DMS114 treated with DMSO at 0.1 percent for 48 hours (cell line): ENCODE results near the gene UAP1L1.
A peak's percentile ranks its signal among the peaks of the same experiment; 100 is the strongest.

Experiments used
- DNase-seq: peaks from one replicate; lab custom pipeline; 2025; ENCODE audit not compliant: unreplicated experiment; lab: John Stamatoyannopoulos, UW

The UAP1L1 gene

DNA sequence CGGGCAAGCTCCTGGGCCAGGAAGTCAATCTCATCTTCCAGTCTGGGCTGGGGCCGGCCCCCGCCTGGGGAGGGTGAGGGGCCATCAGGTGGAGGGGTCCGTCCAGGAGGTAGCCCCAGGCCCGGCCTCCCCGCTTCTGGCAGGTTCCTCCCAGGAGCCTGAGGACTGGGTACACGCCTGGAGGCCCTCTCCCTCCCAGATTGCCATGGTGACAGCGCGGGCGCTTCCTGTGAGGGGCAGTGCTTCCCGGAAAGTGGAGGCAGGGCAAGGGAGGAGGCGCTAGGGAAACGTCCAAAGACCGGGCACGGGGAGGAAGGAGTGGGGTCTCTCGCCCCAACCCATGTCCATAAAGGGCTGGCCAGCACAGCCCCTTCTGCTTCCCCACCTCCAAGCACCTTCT, 36.2 kb upstream of the UAP1L1 start:
- no peak for DNase-seq

DNA sequence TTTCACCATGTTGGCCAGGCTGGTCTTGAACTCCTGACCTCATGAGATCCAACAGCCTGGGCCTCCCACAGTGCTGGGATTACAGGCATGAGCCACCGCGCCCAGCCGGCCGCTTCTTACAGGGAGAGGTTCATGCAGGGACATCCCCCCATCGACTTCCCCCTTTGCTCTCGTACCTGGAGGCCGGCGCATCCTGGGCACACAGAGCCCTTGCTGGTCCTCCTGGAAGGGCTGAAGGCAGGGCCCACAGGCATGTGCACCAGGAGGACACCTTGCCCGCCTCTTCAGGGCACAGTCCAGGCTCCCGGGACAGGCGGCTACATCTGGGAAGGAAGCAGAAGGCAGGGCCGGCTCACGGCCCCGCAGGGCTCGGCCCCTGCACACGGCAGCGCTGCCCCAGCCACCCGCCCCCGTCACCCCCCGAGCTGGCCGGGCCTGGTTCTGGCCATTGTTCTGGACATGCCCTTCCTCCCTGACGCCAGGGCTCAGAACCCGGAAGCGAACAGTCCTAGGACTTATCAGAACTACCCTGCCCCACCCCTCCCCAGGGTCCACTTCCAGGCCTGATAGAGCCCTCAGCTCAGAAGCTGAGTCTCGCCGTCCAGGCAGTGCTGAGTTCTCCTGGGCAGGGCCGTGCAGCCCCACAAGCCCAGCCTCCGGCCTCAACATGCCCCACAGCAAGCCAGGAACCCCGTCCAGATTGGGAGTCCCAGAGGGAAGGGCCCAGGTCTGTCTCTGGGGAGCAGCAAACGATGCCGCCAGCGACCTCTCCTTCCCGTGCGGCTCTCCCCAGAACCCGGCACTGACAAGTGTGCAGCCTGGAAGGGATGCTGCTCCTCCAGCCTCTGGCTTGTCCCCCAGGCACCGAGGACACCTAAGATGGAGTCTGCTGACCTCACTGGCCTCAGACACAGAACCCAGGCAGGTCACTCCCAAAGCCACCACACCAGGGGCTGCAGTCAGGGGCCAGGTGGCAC, 34.3 kb upstream of the UAP1L1 start:
- DNase-seq = no peak

DNA sequence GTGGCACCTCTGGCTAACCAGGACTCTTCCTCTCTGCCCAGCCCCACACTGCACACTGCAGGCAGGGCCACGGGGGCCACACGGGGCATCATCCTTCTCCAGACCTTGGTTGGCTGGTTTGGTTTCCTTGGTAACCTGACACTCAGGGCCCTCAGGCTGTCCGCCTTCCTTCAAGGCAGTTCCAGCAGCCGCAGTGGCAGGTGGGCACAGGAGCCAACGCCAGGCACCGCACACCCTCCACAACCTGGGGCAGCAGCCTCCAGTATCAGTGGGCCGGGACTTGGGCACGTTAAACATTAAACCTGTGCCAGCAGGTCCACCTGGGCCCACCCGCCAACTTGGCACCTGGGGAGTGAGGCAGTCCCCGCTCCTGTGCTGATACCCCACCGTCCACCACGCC, 33.3 kb upstream of the UAP1L1 start:
- DNase-seq = no peak

DNA sequence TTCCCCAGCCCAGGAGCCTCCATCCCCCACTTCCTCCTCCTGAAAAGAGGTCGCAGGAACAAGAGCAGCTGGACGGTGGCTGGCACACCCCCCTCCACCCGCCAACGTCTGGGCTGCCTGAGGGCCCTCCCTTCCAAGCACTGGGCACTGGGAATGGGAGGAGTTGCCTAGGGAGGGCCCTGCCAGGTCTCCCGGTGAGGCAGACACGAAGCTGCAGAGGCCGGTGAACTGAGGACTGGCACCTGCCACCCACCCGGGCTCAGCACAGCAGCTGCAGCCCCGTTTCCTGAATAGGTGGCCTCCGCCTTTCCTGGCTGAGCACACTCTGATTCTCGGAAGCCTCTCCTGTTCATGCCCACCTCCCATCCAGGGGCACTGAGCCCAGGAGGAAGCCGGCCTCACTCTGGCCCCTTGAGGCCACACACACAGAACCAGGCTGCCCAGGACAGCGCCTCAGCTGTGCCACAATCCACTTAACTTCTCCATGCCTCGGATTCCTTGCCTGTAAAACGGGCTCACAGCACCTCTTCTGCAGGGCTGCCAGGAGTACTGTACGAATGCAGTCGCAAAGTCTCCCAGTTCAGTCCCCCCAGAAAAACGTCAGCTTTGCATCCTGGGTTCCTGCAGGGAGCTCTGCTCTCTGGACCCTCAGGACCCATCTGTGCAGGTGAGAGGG, 32.7 kb upstream of the UAP1L1 start:
- DNase-seq = no peak

DNA sequence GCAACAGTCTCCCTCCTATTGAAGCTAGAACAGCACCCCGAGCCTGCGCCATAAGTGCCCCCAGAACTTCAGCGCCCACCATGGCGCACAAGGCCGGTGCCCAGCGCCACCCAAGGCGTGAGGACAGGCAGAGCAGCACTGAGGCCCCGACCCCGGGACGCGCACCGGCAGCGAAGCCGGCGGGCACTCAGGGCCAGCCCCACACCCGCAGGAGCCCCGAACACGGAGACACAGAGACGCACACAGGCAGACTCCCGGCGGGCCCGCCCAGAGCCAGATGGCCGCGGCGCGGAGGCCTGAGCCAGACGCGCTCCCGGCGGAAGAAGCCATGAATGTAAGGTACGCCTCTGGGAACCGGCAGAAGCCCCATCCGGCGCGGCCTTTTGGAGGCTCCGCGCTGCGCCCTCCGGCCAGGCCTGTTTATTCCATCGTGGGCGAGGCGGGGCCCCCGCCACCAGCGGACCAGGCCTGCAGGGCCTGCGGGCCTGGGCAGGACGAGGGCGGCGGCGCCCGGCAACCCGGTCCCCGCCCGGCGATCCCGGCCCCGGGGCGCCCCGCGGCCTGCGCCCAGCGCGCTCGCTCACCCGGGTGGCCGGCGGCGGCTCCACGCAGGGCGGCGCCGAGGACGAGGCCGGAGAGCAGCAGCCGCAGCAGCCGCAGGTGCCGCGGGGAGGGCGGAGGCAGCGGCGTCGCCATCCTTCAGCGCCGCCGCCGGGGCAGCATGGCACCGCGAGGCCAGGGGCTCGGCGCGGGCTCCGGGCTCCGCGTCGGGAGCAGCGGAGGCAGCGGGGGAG, 31.8 kb upstream of the UAP1L1 start:
- no peak for DNase-seq

DNA sequence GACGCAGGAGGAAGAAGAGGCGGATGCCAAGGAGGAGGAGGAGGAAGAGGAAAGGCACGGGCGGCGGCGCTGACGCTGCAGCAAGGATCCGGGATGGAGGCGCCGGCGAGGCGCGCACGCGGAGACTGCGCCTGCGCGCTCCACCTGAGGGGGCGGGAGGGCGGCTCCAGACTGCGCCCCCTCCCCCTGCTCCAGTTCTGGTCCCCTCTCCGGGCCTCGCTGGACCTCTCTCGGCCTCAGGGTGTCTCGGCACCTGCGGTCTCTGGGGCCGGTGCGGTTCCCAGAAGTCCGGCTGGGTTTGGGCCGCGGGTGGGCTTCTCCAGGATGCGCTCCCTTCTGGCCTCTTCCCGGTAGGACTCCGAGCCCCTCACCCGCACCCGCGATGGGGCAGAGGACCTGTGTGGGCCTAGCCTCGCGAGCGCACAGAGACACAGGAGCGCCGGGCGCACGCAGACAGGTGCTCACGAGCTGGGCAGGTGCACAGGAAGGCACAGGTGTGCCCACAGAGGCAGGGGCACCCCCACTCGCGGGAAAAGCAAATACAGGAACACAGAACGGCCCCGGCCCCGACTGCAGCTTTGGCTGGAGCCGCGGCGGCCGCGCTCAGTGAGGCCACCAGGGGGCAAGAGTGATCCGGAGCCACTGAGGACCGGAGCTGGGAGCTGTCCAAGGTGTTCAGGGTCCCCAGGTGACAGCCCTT, 31.1 kb upstream of the UAP1L1 start, which contains the start of gene NPDC1:
NPDC1 (minus strand) TSS at position 90 of the 700 bp plus-strand sequence. CDS start 188 bp downstream, outside the sequence.
- DNase-seq = peak; percentile 46

DNA sequence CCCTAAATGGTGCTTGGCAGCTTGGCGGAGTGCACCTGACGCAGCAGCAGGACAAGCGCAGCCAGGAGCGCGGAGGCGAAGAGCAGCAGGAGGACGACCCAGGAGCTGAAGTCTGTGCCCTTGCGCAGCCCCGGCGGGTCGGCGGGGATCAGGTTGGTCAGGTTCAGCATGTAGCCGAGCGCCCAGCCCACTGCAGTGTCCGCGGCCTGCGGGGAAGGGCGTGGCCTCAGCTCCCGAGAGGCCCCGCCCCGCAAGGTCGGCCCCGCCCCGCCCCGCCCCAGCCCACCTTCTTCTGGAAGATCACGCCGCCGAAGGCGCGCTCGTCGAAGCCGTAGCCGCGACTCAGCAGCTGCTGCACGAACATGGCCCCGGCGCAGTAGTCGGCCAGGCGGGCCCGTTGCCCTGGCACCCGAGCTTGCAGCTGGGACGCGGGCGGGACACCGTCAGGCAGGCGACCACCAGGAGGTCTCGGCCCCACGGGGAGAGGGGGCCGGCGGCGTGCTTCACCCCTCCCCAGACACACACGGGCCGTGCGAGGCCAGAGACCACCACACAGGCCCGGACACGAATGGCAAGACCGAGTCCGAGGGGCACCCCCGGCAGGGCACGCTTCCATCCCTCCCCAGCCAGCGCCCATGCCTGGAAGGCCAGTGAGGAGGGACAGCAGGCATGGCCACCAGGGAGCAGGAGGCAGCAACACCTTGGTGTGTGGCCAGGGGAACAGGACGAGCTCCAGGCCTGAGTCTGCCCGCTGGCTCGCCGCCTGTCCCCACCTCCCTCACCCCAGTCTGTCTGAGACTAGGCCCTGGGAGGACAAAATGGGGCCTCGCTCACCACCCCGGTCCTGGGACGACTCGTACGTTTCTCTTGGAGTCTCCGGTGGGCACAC, 28.4 kb upstream of the UAP1L1 start:
- DNase-seq = no peak

DNA sequence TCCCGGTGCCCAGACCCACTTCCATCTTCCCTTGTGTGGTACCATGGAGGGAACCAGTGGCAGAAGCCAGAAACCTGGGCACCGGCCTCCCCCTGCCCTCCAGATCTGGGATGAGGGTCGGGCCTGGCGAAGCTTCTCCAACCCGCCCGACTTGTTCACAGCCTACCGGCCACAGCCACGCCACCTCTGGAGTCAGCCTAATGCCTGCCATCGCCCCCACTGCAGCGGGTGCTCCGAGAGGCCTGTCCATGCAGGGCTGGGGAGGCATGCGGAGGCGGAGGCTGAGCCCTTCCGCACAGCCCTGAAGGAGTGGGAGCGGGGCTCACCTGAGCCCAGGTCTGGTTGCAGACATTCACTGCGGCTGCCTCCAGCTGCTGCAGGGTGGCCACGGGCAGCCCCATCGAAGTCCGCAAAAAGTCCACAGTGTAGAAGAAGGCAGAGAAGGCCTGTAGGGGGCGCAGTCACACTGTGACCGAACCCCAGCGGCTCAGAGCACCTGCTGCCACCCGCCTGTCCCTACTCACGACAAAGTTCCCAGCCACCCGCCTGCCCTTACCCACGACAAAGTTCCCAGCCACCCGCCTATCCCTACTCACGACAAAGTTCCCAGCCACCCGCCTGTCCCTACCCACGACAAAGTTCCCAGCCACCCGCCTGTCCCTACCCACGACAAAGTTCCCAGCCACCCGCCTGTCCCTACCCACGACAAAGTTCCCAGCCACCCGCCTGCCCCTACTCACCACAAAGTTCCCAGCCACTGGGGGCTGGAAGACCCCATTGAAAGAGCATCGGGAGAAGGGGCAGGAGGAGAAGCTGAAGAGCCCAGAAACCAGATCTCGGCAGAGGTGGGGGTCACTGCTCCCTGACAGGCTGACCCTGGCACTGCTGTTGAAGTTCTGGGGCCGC, 27.5 kb upstream of the UAP1L1 start:
- DNase-seq = peak; percentile 7

DNA sequence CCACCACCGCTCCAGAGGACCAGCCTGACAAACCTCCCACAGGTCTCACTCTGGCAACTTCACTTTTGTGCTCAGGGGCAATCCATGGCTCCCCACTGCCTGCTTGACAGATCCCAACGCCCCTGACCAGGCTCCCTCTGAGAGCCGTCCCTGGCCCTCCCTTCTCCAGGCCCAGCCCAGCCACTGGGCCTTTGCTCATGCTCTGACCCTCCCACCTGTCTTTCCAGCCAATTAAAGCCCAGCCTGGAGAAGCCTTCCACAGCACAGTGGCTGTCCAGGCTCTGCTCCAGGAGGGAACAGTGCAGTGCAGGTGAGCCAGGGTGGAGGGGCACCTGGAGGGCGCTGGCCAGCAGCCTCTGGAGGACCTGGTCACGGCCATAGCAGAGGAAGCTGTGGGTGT, 26.7 kb upstream of the UAP1L1 start:
- DNase-seq = no peak

DNA sequence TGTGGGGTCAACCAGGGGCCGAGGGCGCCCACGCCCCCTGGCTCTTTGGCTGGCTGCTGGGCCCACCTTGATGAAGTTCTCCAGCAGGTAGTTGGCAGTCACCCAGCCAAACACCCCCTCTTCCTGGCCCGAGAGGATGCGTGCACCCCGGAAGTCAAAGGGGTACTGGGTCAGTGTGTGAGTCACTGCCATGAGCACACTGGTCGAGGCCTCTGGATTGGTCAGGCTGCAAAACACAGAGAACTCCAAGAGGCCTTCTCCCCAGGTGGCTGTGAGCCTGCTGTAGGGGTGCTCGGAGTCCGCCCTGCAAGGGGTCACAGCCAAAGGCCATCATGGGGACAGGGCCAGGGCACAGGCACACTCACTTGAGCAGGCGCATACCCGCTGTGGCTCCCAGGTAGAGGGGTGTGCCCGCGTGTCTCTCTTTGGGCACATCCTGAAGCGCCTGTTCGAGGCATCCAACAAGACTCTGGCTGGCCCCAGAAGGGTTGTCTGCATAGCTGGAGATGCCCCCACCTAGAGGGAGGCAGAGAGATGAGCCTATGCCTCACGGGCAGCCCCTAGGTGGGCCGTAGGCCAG, 26.1 kb upstream of the UAP1L1 start:
- no peak for DNase-seq

DNA sequence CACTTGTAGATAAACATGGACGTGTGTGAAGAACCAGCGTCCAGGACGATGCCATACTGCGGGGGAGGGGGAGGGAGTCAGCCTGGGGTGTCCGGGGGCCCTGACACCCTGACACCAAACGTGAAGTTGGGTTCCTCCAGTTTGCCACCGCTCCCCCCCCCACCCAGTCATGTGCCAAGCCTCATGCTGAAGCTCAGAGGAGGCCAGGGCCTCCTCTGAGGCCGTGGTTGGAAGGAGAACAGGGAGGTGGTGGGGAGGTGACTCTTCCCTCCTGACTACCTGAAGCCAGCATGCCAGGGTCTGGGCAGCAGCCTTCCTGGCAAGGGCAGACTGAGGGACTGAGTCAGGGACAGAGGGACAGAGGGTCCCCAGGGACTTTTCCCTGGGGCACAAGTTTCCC, 25.0 kb upstream of the UAP1L1 start:
- no peak for DNase-seq

DNA sequence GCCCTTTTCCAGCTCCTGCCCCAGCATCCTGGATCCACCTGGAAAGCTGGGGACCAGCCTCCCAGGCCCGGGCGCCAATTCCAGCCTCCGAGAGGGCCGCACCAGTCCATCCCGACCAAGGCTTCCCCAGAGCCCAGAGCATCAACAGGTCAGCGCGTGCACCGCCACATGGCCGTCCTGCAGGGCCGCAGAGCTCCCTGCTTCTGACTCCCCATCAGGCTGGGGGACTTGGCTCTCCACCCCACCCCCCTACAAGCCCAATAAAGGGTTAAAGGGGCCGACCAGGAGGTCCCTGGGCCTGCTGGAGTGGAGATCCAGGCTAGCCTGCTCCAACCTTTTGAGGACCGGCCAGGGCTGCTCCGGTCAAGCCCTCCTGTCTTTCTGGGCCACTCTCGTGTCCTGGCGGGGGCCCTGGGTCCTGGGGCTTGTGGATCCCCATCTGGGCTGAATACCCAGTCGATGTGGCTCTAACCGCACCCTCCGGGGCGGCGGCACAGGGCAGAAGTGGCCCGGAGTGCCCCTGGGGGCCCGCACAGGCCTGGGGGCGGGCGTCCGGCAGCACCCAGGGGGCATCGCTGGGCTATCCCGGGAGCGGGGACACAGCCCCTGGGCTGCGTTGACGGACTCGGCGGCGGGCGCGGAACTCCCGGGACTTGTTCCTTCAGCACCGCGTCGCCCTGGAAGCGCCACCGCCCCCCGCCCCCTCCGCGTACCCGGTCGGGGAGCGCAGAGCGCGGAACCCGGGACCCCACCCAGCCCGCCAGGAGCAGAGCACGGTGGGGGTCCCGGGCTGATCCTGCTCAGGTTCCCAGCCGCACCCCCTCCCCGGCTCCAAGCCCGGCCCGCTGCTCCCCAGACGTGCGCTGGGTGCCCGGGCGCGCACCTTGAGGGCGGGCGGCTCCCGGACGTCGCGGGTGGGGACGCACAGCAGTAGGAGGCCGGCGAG, 24.0 kb upstream of the UAP1L1 start:
- no peak for DNase-seq

DNA sequence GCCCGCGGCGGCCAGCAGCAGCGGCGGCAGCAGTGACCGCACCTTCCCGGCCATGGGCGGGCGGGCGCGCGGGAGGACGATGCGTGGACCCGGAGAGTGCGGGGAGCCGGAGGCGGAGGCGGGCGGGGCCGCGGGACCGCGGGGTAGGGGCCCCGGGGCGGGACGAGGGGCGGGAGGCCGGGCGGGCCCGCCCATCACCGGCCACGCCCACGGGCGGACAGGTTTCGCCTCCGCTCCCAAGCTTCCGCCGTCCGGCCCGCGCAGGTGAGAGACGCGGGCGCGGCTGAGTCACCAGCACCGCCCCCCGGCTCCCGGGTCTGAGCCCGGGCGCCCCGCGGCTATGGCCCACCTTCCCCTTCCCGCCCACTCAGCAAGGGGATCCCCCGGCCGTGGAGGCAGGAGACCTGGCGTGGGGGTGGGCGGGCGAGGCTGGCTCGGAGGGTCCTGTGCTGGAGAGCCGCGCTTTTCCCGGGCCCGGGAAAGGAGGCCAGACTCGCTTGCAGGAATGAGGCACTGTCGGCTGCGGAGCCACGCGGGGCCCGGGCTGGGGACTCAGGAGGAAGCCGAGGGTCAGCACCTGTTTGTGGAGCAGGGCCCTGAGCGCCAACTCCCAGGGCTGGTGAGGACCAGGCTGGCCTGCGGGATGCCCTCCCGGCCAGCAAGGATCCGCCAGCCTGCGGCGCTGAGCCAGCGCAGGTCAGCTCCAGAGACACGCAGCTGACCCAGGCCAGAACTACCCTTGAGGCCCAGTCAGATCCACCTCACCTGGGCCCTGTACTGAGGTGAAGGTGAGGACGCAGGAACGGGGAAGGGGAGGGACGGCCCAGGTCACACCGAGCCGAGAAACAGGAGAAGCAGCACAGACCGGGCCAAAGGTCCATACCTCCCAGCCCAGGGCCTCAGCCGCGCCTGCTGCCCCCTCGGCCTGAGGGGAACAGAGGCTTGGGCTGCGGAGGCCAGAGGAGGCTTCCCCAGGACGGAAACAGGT, 23.1 kb upstream of the UAP1L1 start, which contains the start of gene ENTPD2:
ENTPD2 (minus strand) TSS at position 118 of the 988 bp plus-strand sequence; CDS start at position 54, 64 bp downstream.
- DNase-seq = no peak

DNA sequence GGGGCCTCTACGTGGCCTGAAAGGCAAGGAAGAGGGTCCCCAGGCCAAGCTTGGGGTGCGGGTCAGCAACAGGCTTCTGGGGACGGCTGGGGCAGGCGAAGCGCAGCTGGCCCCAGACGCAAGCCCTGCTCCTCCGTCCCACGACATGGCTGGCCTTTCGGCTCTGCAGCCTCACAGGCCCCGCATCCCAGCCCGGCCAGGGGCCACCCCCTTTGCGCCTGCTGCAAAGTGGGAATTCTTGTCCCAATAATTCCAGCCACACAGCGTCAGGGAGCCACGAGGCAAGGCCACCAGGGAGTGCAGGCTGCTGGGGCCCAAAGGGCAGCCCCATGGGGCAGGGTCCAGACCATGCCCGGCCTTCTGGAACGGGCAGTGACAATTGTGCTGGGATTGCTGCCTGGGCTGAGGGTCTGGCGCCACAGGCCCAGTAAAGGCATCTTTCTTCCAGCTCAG, 22.4 kb upstream of the UAP1L1 start:
- no peak for DNase-seq

DNA sequence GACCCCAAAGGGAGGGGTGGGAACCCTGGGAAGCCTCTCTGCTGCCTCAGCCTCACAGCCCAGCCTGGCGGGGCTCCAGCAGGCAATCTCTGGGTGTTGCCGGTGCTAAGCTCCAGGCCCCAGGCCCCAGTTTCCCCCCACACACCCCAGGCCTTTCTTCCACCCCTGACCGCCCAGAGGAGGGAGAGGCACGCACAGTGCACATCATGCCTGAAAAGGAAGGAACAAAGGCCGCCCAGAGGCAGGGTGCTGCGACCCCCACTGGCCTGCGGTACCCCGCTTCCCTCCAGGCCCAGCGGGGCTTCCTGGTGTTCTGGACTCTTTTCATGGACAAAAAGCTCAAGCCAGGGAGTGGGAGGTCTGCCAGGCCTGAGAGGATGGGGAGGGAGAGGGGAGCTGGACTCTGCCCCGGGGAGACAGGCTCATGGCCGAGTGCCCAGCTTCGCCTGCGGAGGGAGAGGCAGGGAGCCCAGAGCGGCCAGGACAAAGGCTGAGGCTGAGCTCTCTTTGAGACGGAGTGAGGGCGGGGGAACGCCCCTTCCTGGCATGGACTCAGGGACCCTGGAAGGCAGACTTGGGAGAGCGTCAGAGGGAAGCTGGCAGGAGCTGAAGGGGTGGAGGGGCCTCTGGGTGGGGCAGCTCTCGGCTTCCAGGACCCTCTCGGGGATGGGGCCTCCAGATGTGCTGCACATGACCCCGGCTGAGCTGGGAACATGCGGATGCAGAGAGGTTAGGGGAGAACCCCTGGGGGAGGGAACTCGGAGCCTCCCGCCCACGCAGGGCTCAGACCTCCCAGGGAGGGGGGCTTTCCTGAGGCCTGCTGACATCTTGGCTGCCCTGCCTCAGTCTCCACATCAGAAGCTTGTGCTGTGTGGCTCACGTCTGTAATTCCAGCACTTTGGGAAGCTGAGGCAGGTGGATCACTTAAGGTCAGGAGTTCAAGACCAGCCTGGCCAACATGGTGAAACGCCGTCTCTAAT, 21.6 kb upstream of the UAP1L1 start:
- DNase-seq = no peak
